Measurements from ENCODE around the gene DDO.

DDO gene

DNA sequence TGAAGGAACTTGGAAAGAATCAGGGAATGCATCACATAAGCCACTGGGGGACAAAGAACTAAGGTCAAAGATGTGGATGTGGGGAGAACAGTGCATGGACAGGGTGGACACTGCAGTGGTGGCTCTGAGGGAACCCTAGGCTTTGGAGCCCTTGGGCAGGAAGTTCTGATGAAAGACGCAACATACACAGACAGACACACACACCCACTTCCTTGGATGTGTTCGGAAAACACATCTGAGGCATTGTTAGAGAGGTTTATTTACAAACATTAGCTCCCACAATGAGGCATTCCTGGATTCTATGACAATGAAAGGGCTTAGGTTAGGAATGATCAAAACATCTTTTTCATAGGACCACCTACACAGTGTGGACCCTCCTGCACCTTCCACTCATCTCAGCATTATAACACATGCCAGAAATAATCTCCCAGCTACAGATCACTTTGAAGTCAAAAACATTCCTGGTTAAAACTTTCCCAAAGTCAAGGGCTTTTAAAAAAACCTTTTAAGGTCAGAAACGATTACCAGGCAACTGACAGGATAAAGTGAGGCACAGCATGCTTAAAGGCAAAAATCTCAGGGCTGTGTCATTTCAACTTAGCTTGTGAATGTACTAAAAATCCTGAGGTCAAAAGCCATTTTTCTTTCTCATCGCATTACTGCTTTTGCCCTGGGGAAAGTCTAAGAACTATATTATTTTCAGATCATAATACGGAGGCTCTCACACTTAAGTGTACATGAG, 50.8 kb downstream of the DDO start:
- CTCF ChIA-PET, result no interaction called here
- POLR2A ChIA-PET, result no interaction called here
- TF ChIP-seq SUZ12 (IDR thresholded peaks at IDR 0.05) (no peak), NFRKB (IDR thresholded peaks at IDR 0.05) (no peak), ARNT (IDR thresholded peaks at IDR 0.05) (no peak), FOXM1 (IDR thresholded peaks at IDR 0.05; ENCODE audit: borderline replicate concordance) (no peak), FOXK2 (IDR thresholded peaks at IDR 0.05) (no peak), ZNF384 (IDR thresholded peaks at IDR 0.05) (no peak), BHLHE40 (IDR thresholded peaks at IDR 0.05; ENCODE audit: borderline replicate concordance) (no peak), CTBP1 (IDR thresholded peaks at IDR 0.05; ENCODE audit: borderline replicate concordance) (no peak)
- no peak for DNase-seq (ENCODE audit: extremely low spot score)

DNA sequence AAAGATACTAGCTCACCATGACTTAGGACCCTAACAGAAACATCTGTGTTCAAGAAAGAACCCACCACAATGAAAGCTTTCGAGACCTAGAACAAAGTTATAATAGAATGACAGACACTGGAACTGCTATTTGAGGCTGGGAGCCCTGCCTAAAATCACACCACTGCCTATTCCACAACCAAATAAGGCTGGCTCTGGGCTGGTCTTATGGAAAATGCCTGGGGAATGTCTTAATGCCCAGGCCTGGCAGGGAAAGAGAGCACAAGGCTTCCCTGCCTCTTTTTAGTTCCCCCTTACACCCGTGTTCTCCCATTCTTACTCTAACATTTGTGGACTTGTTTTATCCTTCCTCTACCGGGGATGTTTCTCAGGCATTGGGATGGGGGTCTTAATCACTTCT, 51.6 kb downstream of the DDO start:
- no peak for DNase-seq (ENCODE audit: extremely low spot score)
- POLR2A ChIA-PET, result no interaction called here
- CTCF ChIA-PET, result interaction anchor here (0.5 kb wide), 1 partner anchor 68 kb away, joined by 5 read pairs; no protein-coding TSS in a partner anchor
- TF ChIP-seq HDGF (IDR thresholded peaks at IDR 0.05; ENCODE audit: borderline replicate concordance) (no peak), FOXA1 (IDR thresholded peaks at IDR 0.05) (no peak), FOXK2 (IDR thresholded peaks at IDR 0.05) (no peak)

DNA sequence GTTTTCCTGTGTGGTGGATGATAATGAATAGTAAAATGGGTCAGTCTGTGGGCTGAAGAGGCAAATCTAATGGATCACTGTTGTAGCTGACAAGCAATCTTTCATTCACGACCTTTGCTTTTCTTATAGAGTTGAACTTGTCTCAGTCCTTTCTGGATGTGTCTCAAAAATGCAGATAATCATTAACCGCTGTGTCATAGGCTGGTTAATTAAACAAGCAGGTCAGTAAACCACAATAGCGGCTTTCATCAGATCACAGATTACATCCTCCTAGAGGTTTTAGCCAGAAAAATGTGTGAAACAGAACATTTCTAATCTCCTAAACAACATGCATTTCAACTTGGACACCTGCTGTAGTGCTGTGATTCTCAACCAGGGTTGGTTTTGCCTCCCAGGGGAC, 54.7 kb downstream of the DDO start:
- CTCF ChIA-PET, result no interaction called here
- POLR2A ChIA-PET, result no interaction called here
- DNase-seq (ENCODE audit: extremely low spot score), result no peak
- TF ChIP-seq ARNT (IDR thresholded peaks at IDR 0.05) (no peak), ZNF384 (IDR thresholded peaks at IDR 0.05) (no peak), SUZ12 (IDR thresholded peaks at IDR 0.05) (no peak), BHLHE40 (IDR thresholded peaks at IDR 0.05; ENCODE audit: borderline replicate concordance) (no peak), NFRKB (IDR thresholded peaks at IDR 0.05) (no peak), FOXK2 (IDR thresholded peaks at IDR 0.05) (no peak), HDGF (IDR thresholded peaks at IDR 0.05; ENCODE audit: borderline replicate concordance) (no peak), SP1 (IDR thresholded peaks at IDR 0.05) (no peak), ELF4 (IDR thresholded peaks at IDR 0.05) (no peak), L3MBTL2 (conservative IDR thresholded peaks at IDR 0.05) (no peak), CTBP1 (IDR thresholded peaks at IDR 0.05; ENCODE audit: borderline replicate concordance) (no peak), FOXM1 (IDR thresholded peaks at IDR 0.05; ENCODE audit: borderline replicate concordance) (no peak), TARDBP (IDR thresholded peaks at IDR 0.05) (no peak)
- TF ChIP-seq, protein P1, sequence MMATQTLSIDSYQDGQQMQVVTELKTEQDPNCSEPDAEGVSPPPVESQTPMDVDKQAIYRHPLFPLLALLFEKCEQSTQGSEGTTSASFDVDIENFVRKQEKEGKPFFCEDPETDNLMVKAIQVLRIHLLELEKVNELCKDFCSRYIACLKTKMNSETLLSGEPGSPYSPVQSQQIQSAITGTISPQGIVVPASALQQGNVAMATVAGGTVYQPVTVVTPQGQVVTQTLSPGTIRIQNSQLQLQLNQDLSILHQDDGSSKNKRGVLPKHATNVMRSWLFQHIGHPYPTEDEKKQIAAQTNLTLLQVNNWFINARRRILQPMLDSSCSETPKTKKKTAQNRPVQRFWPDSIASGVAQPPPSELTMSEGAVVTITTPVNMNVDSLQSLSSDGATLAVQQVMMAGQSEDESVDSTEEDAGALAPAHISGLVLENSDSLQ (IDR thresholded peaks at IDR 0.05), result no peak

DNA sequence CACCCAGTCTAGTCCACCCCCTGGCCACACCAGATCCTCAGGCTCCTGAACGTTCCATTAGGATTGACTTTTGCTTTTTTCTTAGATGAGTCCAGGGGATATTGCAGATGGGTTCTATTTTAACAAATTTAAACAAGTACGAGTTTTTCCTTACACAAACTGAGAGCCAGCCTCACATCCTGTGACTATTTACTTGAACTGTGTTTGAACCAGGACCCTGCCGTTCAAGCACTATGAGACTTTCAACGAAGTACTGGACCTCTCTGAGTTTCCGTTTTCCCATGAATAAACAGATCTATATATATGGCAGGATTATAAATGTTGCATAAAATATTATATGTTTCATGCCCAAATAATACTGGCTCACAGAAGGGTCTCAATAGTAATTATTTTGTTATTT, 55.8 kb downstream of the DDO start:
- no peak for DNase-seq (ENCODE audit: extremely low spot score)
- no peak for TF ChIP-seq SUZ12 (IDR thresholded peaks at IDR 0.05)
- TF ChIP-seq FOXA1 (IDR thresholded peaks at IDR 0.05), result no peak
- no peak for TF ChIP-seq HDGF (IDR thresholded peaks at IDR 0.05; ENCODE audit: borderline replicate concordance)
- no peak for TF ChIP-seq FOXM1 (IDR thresholded peaks at IDR 0.05; ENCODE audit: borderline replicate concordance)
- no peak for TF ChIP-seq ELF4 (IDR thresholded peaks at IDR 0.05)
- TF ChIP-seq FOXK2 (IDR thresholded peaks at IDR 0.05), result no peak
- TF ChIP-seq L3MBTL2 (conservative IDR thresholded peaks at IDR 0.05), result no peak
- no peak for TF ChIP-seq ZNF384 (IDR thresholded peaks at IDR 0.05)
- no peak for TF ChIP-seq ARNT (IDR thresholded peaks at IDR 0.05)
- TF ChIP-seq SP1 (IDR thresholded peaks at IDR 0.05), result no peak
- TF ChIP-seq, protein P1 (IDR thresholded peaks at IDR 0.05), result no peak
- TF ChIP-seq LEF1 (IDR thresholded peaks at IDR 0.05; ENCODE audit: borderline replicate concordance), result no peak
- TF ChIP-seq CTBP1 (IDR thresholded peaks at IDR 0.05; ENCODE audit: borderline replicate concordance), result no peak
- no peak for TF ChIP-seq BHLHE40 (IDR thresholded peaks at IDR 0.05; ENCODE audit: borderline replicate concordance)
- TF ChIP-seq TARDBP (IDR thresholded peaks at IDR 0.05), result no peak
- TF ChIP-seq NFRKB (IDR thresholded peaks at IDR 0.05), result no peak

DNA sequence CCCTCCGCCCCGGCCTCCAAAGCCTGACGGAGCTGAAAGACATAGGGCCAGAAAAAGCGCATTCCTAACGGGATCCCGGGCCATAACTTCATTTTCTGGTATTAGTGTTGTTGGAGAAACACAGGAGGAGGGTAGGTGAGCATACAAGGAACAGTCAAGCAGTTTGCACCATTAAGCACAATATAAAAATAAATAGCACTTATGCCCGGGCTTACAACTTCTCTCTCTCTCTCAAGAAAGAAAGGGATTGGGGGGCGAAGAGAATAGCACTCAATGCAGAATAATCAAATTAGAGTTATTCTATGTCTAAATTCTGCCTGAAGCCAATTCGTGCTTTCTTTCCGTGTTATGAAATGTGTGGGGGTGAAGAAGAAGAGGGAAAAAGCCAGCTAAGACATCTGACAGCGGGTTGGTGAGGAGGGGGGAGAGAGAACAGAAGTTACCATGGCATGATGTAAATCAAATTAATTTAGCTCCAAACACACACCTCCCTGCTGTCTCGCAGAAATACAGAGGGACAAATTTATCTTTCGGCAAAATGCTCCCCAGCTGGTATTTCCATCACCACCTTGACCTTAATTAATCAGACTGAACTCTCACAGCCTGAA, 56.7 kb downstream of the DDO start:
- TF ChIP-seq BHLHE40 (IDR thresholded peaks at IDR 0.05; ENCODE audit: borderline replicate concordance) (no peak), TARDBP (IDR thresholded peaks at IDR 0.05) (no peak), LEF1 (IDR thresholded peaks at IDR 0.05; ENCODE audit: borderline replicate concordance) (no peak), SP1 (IDR thresholded peaks at IDR 0.05) (no peak), FOXM1 (IDR thresholded peaks at IDR 0.05; ENCODE audit: borderline replicate concordance) (no peak)
- TF ChIP-seq, protein P1 (IDR thresholded peaks at IDR 0.05), result no peak
- CTCF ChIA-PET, result no interaction called here
- POLR2A ChIA-PET, result no interaction called here
- no peak for DNase-seq (ENCODE audit: extremely low spot score)

More for the DNA sequence above, 55.8 kb downstream of the DDO start:
- ChIA-PET POLR2A (no interaction called here), CTCF (no interaction called here)

DNA sequence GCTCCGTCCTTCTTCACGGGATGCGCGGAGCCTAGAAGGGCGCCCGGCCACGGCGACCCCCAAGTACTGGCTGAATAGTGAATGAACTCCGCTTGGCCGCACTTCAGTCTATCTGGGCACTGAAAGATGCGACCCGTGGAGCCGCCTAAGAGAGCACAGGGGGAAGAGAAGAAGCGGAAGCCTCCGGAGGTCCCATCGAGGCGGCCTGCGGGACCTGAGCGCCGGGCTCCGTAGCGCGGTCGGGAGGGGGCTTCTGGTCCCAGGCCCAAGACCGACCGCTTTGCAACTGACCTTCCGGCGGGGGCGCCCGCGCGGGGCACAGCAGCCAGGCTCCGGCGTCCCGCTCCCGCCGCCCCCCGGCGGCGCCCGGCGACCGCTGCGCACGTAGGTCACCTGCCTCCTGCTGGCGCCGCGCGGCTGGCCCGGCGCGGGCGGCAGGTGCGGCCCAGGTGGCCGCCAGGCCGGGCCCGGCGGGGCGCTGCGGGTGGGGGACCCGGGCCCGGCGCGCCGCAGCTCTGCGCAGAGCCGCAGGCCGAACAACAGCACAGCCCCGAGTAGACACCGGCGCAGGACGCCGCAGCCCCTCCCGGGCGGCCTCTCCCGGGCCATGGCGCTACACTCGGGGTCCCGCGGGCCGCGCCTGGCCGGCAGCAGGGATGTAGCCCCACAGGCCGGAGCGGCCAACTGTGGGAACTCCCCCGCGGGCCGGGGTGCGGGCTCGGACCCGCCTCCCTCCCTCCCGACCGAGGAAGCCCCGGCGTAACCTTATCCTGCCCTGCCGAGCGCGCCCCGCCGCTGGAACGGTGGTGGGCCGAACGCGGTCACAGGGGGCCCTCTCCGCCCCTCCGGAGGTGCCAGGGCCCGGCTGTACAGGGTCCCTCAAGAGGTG, 57.5 kb downstream of the DDO start, which contains the start of gene METTL24:
TSS of gene METTL24 (minus strand) at position 686 of the 889 bp plus-strand sequence. CDS start at position 609, 77 bp downstream.
- TF ChIP-seq ARNT (IDR thresholded peaks at IDR 0.05) (0 out of 2 replicates have a peak, but pooled peaks have one; percentile 47), SP1 (IDR thresholded peaks at IDR 0.05) (no peak), FOXM1 (IDR thresholded peaks at IDR 0.05; ENCODE audit: borderline replicate concordance) (0 out of 2 replicates have a peak, but pooled peaks have one; percentile 40), L3MBTL2 (conservative IDR thresholded peaks at IDR 0.05) (peak; percentile 22; the same call in 1 of the 2 replicates)
- CTCF ChIA-PET, result no interaction called here
- POLR2A ChIA-PET, result no interaction called here
- peak; percentile 69 for DNase-seq (ENCODE audit: extremely low spot score)
